HepG2 (cell line): Measurements from ENCODE around the gene NLRC5. TPM values are rescaled to one million over a fixed set of nuclear protein-coding genes. Genes with fewer than 3 reads are reported as not detected.

Source experiments
- ATAC-seq: fragments of 200-7000 bp; cut with Tn5 transposase; 3 replicates; pipeline ENCODE4 v1.9.1; 2020; ENCODE audit warnings: mild to moderate bottlenecking, moderate library complexity
- BruUV-seq: library from RNA; stranded (reverse); fragments of 400-500 nt; replicated peaks from 2 replicates; lab custom pipeline; 2021; lab: Mats Ljungman, UMichigan
- CTCF ChIA-PET: fragments of 300-600 bp; formaldehyde crosslinking; extraction: SDS; loops from one replicate; lab custom pipeline; 2021; ENCODE audit warnings: low total read pairs, inconsistent platforms, low intra/inter-chr PET ratio; lab: Yijun Ruan, JAX
- POLR2A ChIA-PET: fragments of 350-600 bp; sonication (Branson Sonifier 250); formaldehyde crosslinking; loops from one replicate; lab custom pipeline; 2020; ENCODE audit warnings: antibody characterized with exemption, inconsistent platforms; lab: Yijun Ruan, JAX
- DNase-seq: peaks from one replicate; pipeline ENCODE4 v3.0.0-alpha.2; 2015; ENCODE audit warnings: low spot score
- FAIRE-seq: peaks from 3 replicates; lab custom pipeline; 2011; peaks lifted over from hg19 to GRCh38; lab: Jason Lieb, UNC
- H2AFZ ChIP-seq: one replicate; pipeline ENCODE4 v1.6.1; 2011; ENCODE audit warnings: low read length, inconsistent platforms
- H3K27ac ChIP-seq: fragments of 300-600 bp; 3 replicates; pipeline ENCODE4 v1.8.0; 2011; ENCODE audit warnings: mixed run types, mild to moderate bottlenecking, mixed read lengths, low read length, inconsistent platforms; ENCODE audit not compliant: insufficient read depth; ENCODE audit errors: extremely low read length
- H3K27me3 ChIP-seq, 2 experiments: fragments of 200-600 bp in 1 of 2; 2 replicates in 1 of 2; 3 replicates in 1 of 2; pipeline versions ENCODE4 v1.6.0 to v1.8.0; 2011; ENCODE audit warnings: low read length in 2 of 2, mild to moderate bottlenecking in 2 of 2, moderate library complexity in 2 of 2, inconsistent platforms in 1 of 2; ENCODE audit not compliant: insufficient read depth in 2 of 2, control insufficient read depth in 1 of 2
- H3K36me3 ChIP-seq, 2 experiments: fragments of 200-600 bp in 1 of 2; replicated peaks in 1 of 2; 2 replicates in 1 of 2; 3 replicates in 1 of 2; pipeline versions ENCODE4 v1.5.1 to v1.8.0; 2011; ENCODE audit warnings: low read length in 2 of 2, inconsistent platforms in 1 of 2; ENCODE audit not compliant: insufficient read depth in 2 of 2, control insufficient read depth in 1 of 2
- H3K4me1 ChIP-seq: 2 replicates; pipeline ENCODE4 v1.5.1; 2012; ENCODE audit warnings: low read length, inconsistent platforms; ENCODE audit not compliant: insufficient read depth
- H3K4me2 ChIP-seq: 2 replicates; pipeline ENCODE4 v1.6.0; 2011; ENCODE audit warnings: low read depth, low read length, inconsistent platforms
- H3K4me3 ChIP-seq, 3 experiments: fragments of 200-600 bp in 1 of 3; sonication (generic), shearing (Covaris generic) in 1 of 3; replicated peaks in 1 of 3; 2 replicates each; pipeline ENCODE4 v1.5.1; 2011 to 2016; ENCODE audit warnings: low read length in 3 of 3, inconsistent platforms in 2 of 3, low read depth in 2 of 3, mild to moderate bottlenecking in 2 of 3, control low read depth in 1 of 3, mixed read lengths in 1 of 3; ENCODE audit not compliant: insufficient read depth in 1 of 3
- H3K79me2 ChIP-seq: one replicate; pipeline ENCODE4 v1.6.1; 2011; ENCODE audit warnings: low read length, inconsistent platforms; ENCODE audit not compliant: insufficient read depth
- H3K9ac ChIP-seq: 2 replicates; pipeline ENCODE4 v1.6.0; 2011; ENCODE audit warnings: mild to moderate bottlenecking, low read depth, low read length, inconsistent platforms; ENCODE audit not compliant: insufficient read depth
- H3K9me3 ChIP-seq: 2 replicates; pipeline ENCODE4 v1.5.1; 2012; ENCODE audit warnings: mild to moderate bottlenecking, low read length
- H4K20me1 ChIP-seq: 2 replicates; pipeline ENCODE4 v1.6.0; 2011; ENCODE audit warnings: inconsistent platforms, mild to moderate bottlenecking, low read length, moderate library complexity; ENCODE audit not compliant: insufficient read depth
- CBX1 ChIP-seq: IDR thresholded peaks from one replicate; pipeline ENCODE4 v1.6.1; 2016; ENCODE audit warnings: antibody characterized with exemption, low read depth
- DDIT3 ChIP-seq: sonication (generic); formaldehyde crosslinking; IDR thresholded peaks from 2 replicates; pipeline ENCODE4 v1.4.0; 2020; ENCODE audit warnings: mild to moderate bottlenecking, missing genetic modification reagents
- FLYWCH1 ChIP-seq: sonication (generic); formaldehyde crosslinking; IDR thresholded peaks from 2 replicates; pipeline ENCODE4 v1.8.1; 2023; ENCODE audit warnings: mild to moderate bottlenecking, missing genetic modification reagents
- FOXP4 ChIP-seq: sonication (generic); formaldehyde crosslinking; IDR thresholded peaks from 2 replicates; pipeline ENCODE4 v1.4.0; 2020; ENCODE audit warnings: missing genetic modification reagents
- PAWR ChIP-seq: sonication (generic); formaldehyde crosslinking; IDR thresholded peaks from 2 replicates; pipeline ENCODE4 v1.4.0; 2020; ENCODE audit warnings: missing genetic modification reagents, mild to moderate bottlenecking, borderline replicate concordance
- ZFP90 ChIP-seq: sonication (generic); formaldehyde crosslinking; IDR thresholded peaks from 2 replicates; pipeline ENCODE4 v1.8.0; 2022; ENCODE audit warnings: missing genetic modification reagents, mild to moderate bottlenecking, inconsistent platforms, borderline replicate concordance
- WGBS: methylation state at CpG from one replicate; pipeline ENCODE4 v1.1.6; 2017; ENCODE audit warnings: low lambda C conversion rate; 5-methylcytosine and 5-hydroxymethylcytosine counted together
- in situ Hi-C: cut with HindIII; loops from 2 replicates; pipeline ENCODE4 v1.10.0; 2017; ENCODE audit warnings: low pct_unique_long_range_greater_than_20kb; ENCODE audit not compliant: extremely low pct_ligation_motif_present
- intact Hi-C: fragments of 100-400 bp; cut with micrococcal nuclease; formaldehyde crosslinking; loops from one replicate; pipeline ENCODE4 v1.10.0; 2022; ENCODE audit not compliant: unreplicated experiment
- polyA plus RNA-seq, 8 experiments: library from polyadenylated mRNA; depleted of rRNA in 3 of 8; stranded (reverse) in 7 of 8; unstranded in 1 of 8; fragments of >200 nt; fragmentation: Illumina TruSeq in 4 of 8; extraction: Trizol in 4 of 8; gene quantifications; 2 replicates each; pipeline versions ENCODE4 v1.2.1 to v1.2.3, GENCODE V29; 2011 to 2016; ENCODE audit warnings: low read depth in 4 of 8, missing spikeins in 1 of 8, mixed read lengths in 1 of 8; ENCODE audit not compliant: insufficient read depth in 1 of 8
- total RNA-seq, 5 experiments: library from RNA; depleted of rRNA; stranded (reverse); fragments of >200 nt; fragmentation: Illumina TruSeq; extraction: Trizol; gene quantifications; 2 replicates each; pipeline ENCODE4 v1.2.3, GENCODE V29; 2016; ENCODE audit warnings: low read depth in 1 of 5

NLRC5 gene
- total and polyA plus RNA-seq, 2 of the 13 experiments (the other 11 are each of a cell fraction or from before 2014, with no cell fraction given): 6.3 to 12.7 TPM

GRCh38 chr16:57089406-57089805, 100.0 kb downstream of the NLRC5 start:
- Histone ChIP-seq H3K4me1 (peaks cover 27% of the 10 kb centered on the region), H4K20me1 (no peaks in the 10 kb centered on the region), H3K79me2 (no peaks in the 10 kb centered on the region), H3K27me3 (peaks cover 2 to 28% of the 10 kb centered on the region in 2 experiments; a peak in 4 of 5 replicates), H3K4me2 (no peak overlapping the region), H3K27ac (no peak overlapping the region), H3K36me3 (no peaks in the 10 kb centered on the region), H2AFZ (no peak overlapping the region), H3K4me3 (no peak overlapping the region), H3K9ac (no peak overlapping the region), H3K9me3 (no peaks in the 10 kb centered on the region)
- intact Hi-C loops (loop anchor here (10.0 kb wide), 1 partner anchor 325 kb away; no protein-coding TSS in a partner anchor), in situ Hi-C loops (loop anchor here (5.0 to 10.0 kb wide), 2 partner anchors 205 to 328 kb away; no protein-coding TSS in a partner anchor)
- BruUV-seq: no TSS peak
- ChIA-PET POLR2A (no interaction called here), CTCF (no interaction called here)
- no peak for TF ChIP-seq CBX1
- no peak for TF ChIP-seq FLYWCH1
- no peak for TF ChIP-seq ZFP90
- TF ChIP-seq PAWR (CRISPR knock-in tag): no peak
- TF ChIP-seq DDIT3 (CRISPR knock-in tag): no peak
- no peak for TF ChIP-seq FOXP4 (CRISPR knock-in tag)
- 50% methylated on average over 8 of the region's 8 CpGs for WGBS
- no peak for DNase-seq
- ATAC-seq: no peak
- FAIRE-seq: no peak
